Chondrocyte (in vitro differentiated cells): Measurements from ENCODE around the gene EPHA4. TPM values are rescaled to one million over a fixed set of nuclear protein-coding genes. Genes with fewer than 3 reads are reported as not detected.

Experiments used
- DNase-seq: peaks from one replicate; pipeline ENCODE4 v3.0.0; 2021; ENCODE audit warnings: mixed read lengths, low spot score
- H3K27ac Mint-ChIP-seq: one replicate; pipeline ENCODE4 v1.8.0; 2021; ENCODE audit warnings: mild to moderate bottlenecking, moderate library complexity, mixed read lengths; ENCODE audit not compliant: unreplicated experiment
- H3K27me3 Mint-ChIP-seq: 2 replicates; pipeline ENCODE4 v1.8.0; 2021; ENCODE audit warnings: low read depth, mixed read lengths
- H3K36me3 Mint-ChIP-seq: 2 replicates; pipeline ENCODE4 v1.8.0; 2021; ENCODE audit warnings: low read depth, mixed read lengths
- H3K4me1 Mint-ChIP-seq: 2 replicates; pipeline ENCODE4 v1.8.0; 2021; ENCODE audit warnings: low read depth, mild to moderate bottlenecking, mixed read lengths
- H3K4me3 Mint-ChIP-seq: one replicate; pipeline ENCODE4 v1.8.0; 2021; ENCODE audit warnings: mild to moderate bottlenecking, moderate library complexity, mixed read lengths; ENCODE audit not compliant: unreplicated experiment
- H3K9me3 Mint-ChIP-seq: 2 replicates; pipeline ENCODE4 v1.8.0; 2021; ENCODE audit warnings: low read depth, mixed read lengths
- CTCF ChIP-seq: fragments of 200-600 bp; sonication (generic); IDR thresholded peaks from 2 replicates; pipeline ENCODE4 v1.5.0; 2021; ENCODE audit warnings: antibody characterized with exemption, mild to moderate bottlenecking, moderate library complexity
- total RNA-seq: library from RNA; stranded (reverse); gene quantifications from 3 replicates; pipeline ENCODE4 v1.2.1, GENCODE V29; 2021

Gene EPHA4
- total RNA-seq, 1 donor from 2014 or later = 3.9 TPM

GRCh38 chr2:221429741-221430491 is 142.2 kb downstream of the EPHA4 start:
- no peak for TF ChIP-seq CTCF
- no peak overlapping the region for H3K27ac Mint-ChIP-seq
- no peaks in the 10 kb centered on the region for H3K27me3 Mint-ChIP-seq
- H3K36me3 Mint-ChIP-seq = peaks cover 2% of the 10 kb centered on the region
- no peaks in the 10 kb centered on the region for H3K9me3 Mint-ChIP-seq
- no peaks in the 10 kb centered on the region for H3K4me1 Mint-ChIP-seq
- H3K4me3 Mint-ChIP-seq = no peak overlapping the region
- no peak for DNase-seq

- no peak for DNase-seq
- H3K27me3 Mint-ChIP-seq = no peaks in the 10 kb centered on the region
- H3K9me3 Mint-ChIP-seq = no peaks in the 10 kb centered on the region
- H3K36me3 Mint-ChIP-seq = peaks cover 4% of the 10 kb centered on the region
- H3K27ac Mint-ChIP-seq = no peak overlapping the region
- TF ChIP-seq CTCF = no peak
- H3K4me1 Mint-ChIP-seq = no peaks in the 10 kb centered on the region
- no peak overlapping the region for H3K4me3 Mint-ChIP-seq
These were observed 143.2 kb downstream of the EPHA4 start for GRCh38 chr2:221428896-221429295.

DNA sequence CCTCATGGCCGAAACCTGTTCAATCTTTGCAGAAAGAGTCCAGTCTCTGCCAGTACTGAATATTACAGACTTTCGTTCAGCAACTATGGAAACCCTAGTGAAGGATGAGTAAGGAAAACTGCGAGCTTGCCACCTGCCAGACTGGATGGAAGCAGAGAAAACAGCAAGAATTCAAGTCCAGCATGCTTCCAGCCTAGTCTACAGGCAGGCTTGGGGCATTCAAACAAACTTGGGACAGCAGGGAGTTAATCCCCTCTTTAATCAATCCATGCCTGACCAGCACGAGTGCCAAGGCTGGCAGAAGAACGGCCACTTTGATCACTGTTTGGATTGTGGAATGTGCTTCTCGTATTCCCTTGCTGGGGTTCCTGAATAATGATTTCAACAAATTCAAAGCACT is 145.2 kb downstream of the EPHA4 start:
- H3K4me1 Mint-ChIP-seq = peaks cover 7% of the 10 kb centered on the region
- H3K36me3 Mint-ChIP-seq = peaks cover 4% of the 10 kb centered on the region
- no peak overlapping the region for H3K27ac Mint-ChIP-seq
- no peaks in the 10 kb centered on the region for H3K9me3 Mint-ChIP-seq
- TF ChIP-seq CTCF = no peak
- no peak overlapping the region for H3K4me3 Mint-ChIP-seq
- no peaks in the 10 kb centered on the region for H3K27me3 Mint-ChIP-seq
- no peak for DNase-seq

DNA sequence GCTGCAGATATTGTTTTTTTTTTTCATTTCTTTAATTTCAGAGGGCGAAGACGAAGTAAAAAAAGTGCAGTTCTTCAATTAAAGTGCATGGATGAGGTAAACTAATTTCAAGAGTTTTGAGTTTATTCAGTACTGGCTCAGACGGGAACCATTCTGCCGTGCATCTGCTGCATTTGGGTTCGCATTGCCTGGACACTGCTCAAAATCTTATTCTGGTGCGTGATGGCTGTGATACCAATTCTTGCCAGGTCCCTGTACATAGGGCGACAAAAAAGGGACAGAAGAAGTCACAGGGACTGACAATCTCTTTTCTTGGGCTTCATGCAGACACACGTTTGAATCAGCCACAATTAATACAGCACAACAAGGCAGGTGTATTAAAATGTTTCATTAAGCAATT is 146.2 kb downstream of the EPHA4 start:
- H3K4me1 Mint-ChIP-seq = peaks cover 7% of the 10 kb centered on the region
- no peak overlapping the region for H3K4me3 Mint-ChIP-seq

GRCh38 chr2:221425353-221425752 is 146.8 kb downstream of the EPHA4 start:
- TF ChIP-seq CTCF = no peak
- Mint-ChIP-seq H3K36me3 (peaks cover 4% of the 10 kb centered on the region), H3K4me3 (no peak overlapping the region)

More for the DNA sequence above, 146.2 kb downstream of the EPHA4 start:
- no peaks in the 10 kb centered on the region for H3K27me3 Mint-ChIP-seq
- no peak for TF ChIP-seq CTCF
- no peak for DNase-seq
- no peaks in the 10 kb centered on the region for H3K9me3 Mint-ChIP-seq
- H3K27ac Mint-ChIP-seq = no peak overlapping the region
- peaks cover 4% of the 10 kb centered on the region for H3K36me3 Mint-ChIP-seq

More at GRCh38 chr2:221425353-221425752, 146.8 kb downstream of the EPHA4 start:
- peaks cover 7% of the 10 kb centered on the region for H3K4me1 Mint-ChIP-seq
- no peaks in the 10 kb centered on the region for H3K27me3 Mint-ChIP-seq
- no peak for DNase-seq
- H3K27ac Mint-ChIP-seq = no peak overlapping the region
- H3K9me3 Mint-ChIP-seq = no peaks in the 10 kb centered on the region
